22Rv1 (cell line): ENCODE measurements around the gene L2HGDH.

Source experiments
- H3K27ac ChIP-seq: fragments of 450-650 bp; 2 replicates; pipeline ENCODE4 v1.5.1; 2017
- ZFX ChIP-seq: fragments of 450-650 bp; IDR thresholded peaks from 2 replicates; pipeline ENCODE4 v1.6.1; 2017; ENCODE audit warnings: antibody characterized with exemption, borderline replicate concordance
- TF ChIP-seq, protein P1 (sequence below): fragments of 450-650 bp; IDR thresholded peaks from 2 replicates; pipeline ENCODE4 v1.5.1; 2017; ENCODE audit warnings: mild to moderate bottlenecking

Gene L2HGDH

DNA sequence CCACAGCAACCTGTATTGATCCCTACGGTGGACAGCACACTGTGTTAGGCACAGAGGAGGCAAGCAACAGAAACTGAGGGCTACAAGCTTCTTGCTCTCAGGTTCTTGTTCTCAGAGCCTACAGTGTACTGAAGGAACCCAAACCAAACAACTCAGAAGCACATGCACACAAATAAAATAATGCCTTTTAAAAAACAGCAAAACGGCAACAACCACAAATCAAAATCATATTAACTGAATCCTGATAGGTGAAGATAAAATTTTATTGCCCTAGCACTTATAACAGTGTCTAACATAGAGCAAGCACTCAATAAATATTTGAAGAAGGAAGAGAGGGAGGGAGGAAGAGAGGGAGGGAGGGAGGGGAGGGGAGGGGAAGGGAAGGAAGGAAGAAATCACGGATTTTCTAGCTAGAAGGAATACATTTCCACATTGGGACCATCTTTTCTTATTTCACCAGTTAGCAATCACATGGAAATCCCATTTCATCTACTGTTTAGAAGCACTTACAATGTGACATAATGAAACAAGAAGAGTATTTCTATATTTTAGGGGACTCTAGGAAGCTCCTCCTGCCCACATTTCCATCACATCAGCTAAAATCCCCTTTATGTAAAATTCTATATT lies 27.3 kb upstream of the L2HGDH start:
- no peak for TF ChIP-seq ZFX
- TF ChIP-seq, protein P1, sequence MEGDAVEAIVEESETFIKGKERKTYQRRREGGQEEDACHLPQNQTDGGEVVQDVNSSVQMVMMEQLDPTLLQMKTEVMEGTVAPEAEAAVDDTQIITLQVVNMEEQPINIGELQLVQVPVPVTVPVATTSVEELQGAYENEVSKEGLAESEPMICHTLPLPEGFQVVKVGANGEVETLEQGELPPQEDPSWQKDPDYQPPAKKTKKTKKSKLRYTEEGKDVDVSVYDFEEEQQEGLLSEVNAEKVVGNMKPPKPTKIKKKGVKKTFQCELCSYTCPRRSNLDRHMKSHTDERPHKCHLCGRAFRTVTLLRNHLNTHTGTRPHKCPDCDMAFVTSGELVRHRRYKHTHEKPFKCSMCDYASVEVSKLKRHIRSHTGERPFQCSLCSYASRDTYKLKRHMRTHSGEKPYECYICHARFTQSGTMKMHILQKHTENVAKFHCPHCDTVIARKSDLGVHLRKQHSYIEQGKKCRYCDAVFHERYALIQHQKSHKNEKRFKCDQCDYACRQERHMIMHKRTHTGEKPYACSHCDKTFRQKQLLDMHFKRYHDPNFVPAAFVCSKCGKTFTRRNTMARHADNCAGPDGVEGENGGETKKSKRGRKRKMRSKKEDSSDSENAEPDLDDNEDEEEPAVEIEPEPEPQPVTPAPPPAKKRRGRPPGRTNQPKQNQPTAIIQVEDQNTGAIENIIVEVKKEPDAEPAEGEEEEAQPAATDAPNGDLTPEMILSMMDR = no peak
- no peak overlapping the region for H3K27ac ChIP-seq

DNA sequence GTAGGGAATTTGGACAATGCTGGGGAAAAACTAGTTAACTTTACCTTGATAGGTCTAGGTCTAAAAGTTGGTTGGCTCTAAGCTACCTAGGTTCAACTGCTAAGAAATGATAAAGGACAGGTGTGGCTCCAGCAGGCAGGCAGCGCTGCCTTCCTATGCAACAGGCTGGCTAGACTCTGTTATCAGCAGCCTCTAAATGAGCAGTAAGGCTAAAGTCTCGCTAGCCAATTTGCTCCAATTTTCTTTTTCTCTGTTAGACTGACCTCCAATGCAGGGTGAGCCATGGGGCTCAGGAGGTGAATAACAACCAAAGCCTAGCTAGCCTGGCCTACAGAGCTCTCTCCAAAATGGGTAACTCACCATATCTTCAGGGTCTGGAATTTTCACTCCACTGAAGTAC lies 26.6 kb upstream of the L2HGDH start:
- TF ChIP-seq, protein P1 = no peak
- no peak for TF ChIP-seq ZFX
- no peak overlapping the region for H3K27ac ChIP-seq

DNA sequence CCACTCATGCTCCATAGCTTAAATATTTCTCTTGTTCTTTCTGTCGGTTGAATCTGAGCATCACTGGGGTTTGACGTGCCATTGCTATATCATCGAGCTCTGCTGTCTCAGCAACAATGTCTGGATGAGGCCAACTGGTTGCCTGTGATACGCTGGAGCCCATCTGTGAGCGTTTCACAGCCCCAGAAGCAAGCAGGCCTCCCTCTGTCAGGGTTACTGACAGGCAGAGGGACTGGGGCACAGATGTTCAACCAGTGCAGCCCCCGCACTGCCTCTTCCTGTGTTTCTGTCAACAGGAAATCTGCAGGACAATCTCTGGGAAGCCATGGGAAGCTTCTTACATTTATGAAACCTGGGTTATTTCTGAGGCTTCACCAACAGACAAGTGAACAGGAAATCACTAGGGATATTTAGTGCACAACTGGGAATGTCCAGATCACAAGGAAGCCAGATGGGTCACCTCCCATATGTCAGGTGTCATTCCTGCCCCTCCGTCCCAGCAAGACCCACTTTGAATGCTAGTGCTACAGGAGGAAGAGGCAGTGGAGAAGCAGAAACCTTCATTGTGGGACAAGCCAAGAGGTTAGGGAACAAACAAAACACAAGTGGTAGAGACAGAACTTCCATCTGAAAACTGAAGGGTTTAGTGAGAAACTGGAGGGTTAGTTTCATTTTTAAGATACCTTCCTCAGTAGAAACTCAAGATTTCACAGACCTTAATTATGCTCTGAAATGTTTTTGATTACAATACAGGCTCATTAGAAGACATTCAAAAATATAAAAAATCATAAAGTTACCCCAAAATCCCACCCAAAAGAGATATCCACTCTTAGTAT lies 24.2 kb upstream of the L2HGDH start:
- TF ChIP-seq, protein P1 = no peak
- TF ChIP-seq ZFX = no peak
- no peak overlapping the region for H3K27ac ChIP-seq

DNA sequence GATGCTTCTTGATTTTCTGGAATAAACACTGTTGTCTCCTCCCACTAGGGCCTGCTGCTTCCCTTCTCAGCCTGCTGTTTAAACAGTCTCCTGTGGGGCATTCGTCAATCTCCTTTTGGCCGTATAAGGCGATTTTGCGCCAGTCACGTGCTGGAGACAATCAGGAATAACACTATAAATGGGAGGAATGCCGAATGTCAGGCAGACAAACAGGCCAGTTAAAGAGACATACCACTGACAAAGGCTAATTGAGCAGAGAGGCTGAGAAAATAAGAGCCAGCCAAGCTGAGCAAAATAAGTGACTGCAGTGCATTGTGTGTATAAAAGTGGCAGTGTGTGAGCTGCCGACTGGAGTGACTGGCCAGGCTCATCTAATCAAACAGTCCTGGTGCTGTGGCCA lies 23.4 kb upstream of the L2HGDH start:
- no peak overlapping the region for H3K27ac ChIP-seq
- TF ChIP-seq, protein P1 = no peak
- no peak for TF ChIP-seq ZFX

DNA sequence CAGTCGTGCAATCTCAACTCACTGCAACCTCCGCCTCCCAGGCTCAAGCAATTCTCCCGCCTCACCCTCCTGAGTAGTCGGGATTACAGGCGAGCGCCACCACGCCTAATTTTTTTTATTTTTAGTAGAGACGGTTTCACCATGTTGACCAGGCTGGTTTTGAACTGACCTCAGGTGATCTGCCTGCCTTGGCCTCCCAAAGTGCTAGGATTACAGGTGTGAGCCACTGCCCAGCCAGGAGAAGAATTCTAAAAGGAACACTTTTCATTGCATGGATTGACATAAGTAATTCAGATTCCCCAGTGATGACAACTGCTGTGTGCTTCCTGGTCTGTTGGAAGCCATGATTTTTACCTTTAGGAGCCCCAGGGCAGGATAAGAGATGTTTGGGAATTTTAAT lies 22.2 kb upstream of the L2HGDH start:
- no peak for TF ChIP-seq ZFX
- TF ChIP-seq, protein P1 = no peak
- no peak overlapping the region for H3K27ac ChIP-seq

DNA sequence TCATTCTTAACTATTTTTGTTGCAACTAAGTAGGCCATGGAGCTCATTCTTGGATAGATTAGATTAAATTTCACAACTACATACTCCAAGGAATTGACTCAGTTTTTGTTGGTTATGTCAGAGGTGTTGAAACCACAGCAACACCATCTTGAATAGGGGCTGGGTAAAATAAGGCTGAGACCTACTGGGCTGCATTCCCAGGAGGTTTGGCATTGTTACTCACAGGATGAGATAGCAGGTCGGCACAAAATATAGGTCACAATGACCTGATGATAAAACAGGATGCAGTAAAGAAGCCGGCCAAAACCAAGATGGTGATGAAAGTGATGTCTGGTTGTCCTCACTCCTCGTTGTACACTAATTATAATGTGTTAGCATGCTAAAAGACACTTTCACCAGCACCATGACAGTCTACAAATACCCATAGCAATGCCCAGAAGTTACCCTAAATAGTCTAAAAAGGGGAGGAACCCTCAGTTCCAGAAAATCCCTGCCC lies 21.0 kb upstream of the L2HGDH start:
- TF ChIP-seq, protein P1 = no peak
- H3K27ac ChIP-seq = no peak overlapping the region

DNA sequence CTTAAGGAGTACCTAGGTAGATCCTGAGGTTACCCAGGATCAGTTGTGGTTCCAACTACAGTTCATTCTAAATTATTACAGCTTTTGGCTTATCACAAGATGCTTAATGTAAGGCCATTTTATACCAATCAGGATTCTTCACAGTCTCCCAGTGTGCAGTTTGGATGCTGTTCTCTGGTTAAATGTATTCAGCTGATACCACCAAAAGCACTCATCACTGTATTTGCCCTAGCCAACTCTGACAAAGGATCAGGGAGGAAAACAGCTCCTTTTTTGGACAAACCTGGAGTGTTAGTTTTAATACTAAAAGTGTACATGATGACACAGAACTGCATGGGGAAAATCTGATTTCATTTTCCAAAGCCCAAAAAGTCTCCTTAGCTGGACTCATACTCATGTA lies 19.6 kb upstream of the L2HGDH start:
- no peak overlapping the region for H3K27ac ChIP-seq
- TF ChIP-seq, protein P1 = no peak
- TF ChIP-seq ZFX = no peak
